Measurements from ENCODE around the gene MYBPC2.

DNA sequence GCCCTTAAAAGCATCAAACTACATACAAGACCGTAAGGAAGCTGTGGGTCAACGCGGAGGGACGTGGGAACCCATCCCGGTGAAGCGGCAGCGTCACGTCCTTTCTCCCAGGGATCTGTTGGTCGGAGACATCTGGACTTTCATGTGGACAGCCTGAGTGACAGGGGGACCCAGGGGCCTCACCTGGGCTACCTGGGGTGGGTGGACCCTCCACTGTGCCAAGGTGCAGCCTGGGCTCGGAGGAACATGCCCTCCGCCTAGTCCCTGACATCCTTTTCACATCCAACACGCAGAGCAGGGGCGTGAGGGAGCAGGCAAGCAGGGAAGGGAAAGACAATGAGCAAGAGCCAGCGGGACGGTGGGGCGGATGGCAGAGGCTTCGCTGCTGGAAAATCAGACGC lies 57.7 kb downstream of the MYBPC2 start:
- TF ChIP-seq JUN (IDR thresholded peaks at IDR 0.05; ENCODE audit: borderline replicate concordance, insufficient read depth, insufficient read length, low read depth): no peak
- TF ChIP-seq POLR2AphosphoS5 (IDR thresholded peaks at IDR 0.05; ENCODE audit: insufficient read depth, low read depth, low read length): no peak
- TF ChIP-seq, protein P1, sequence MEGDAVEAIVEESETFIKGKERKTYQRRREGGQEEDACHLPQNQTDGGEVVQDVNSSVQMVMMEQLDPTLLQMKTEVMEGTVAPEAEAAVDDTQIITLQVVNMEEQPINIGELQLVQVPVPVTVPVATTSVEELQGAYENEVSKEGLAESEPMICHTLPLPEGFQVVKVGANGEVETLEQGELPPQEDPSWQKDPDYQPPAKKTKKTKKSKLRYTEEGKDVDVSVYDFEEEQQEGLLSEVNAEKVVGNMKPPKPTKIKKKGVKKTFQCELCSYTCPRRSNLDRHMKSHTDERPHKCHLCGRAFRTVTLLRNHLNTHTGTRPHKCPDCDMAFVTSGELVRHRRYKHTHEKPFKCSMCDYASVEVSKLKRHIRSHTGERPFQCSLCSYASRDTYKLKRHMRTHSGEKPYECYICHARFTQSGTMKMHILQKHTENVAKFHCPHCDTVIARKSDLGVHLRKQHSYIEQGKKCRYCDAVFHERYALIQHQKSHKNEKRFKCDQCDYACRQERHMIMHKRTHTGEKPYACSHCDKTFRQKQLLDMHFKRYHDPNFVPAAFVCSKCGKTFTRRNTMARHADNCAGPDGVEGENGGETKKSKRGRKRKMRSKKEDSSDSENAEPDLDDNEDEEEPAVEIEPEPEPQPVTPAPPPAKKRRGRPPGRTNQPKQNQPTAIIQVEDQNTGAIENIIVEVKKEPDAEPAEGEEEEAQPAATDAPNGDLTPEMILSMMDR (IDR thresholded peaks at IDR 0.05; ENCODE audit: extremely low read depth in 1 of 2, insufficient read depth in 1 of 2, low read depth in 1 of 2, low read length in 2 of 2): no peak
- no peak for TF ChIP-seq EZH2 (IDR thresholded peaks at IDR 0.05; ENCODE audit: borderline replicate concordance, low read depth, low read length, severe bottlenecking)
- TF ChIP-seq POLR2A (IDR thresholded peaks at IDR 0.05; ENCODE audit: low read depth, low read length): no peak
- TF ChIP-seq, protein P2, sequence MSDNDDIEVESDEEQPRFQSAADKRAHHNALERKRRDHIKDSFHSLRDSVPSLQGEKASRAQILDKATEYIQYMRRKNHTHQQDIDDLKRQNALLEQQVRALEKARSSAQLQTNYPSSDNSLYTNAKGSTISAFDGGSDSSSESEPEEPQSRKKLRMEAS (IDR thresholded peaks at IDR 0.05; ENCODE audit: insufficient read depth, insufficient read length): no peak
- no peak for TF ChIP-seq MYC (IDR thresholded peaks at IDR 0.05; ENCODE audit: low read depth, low read length)
